Measurements from ENCODE around the gene DDX41. TPM values are rescaled to one million over a fixed set of nuclear protein-coding genes. Genes with fewer than 3 reads are reported as not detected.
A peak's percentile ranks its signal among the peaks of the same experiment; 100 is the strongest.

The DDX41 gene
- total and polyA plus RNA-seq, 3 donors from 2014 or later, result 99.1 to 197 (median 193) TPM

DNA sequence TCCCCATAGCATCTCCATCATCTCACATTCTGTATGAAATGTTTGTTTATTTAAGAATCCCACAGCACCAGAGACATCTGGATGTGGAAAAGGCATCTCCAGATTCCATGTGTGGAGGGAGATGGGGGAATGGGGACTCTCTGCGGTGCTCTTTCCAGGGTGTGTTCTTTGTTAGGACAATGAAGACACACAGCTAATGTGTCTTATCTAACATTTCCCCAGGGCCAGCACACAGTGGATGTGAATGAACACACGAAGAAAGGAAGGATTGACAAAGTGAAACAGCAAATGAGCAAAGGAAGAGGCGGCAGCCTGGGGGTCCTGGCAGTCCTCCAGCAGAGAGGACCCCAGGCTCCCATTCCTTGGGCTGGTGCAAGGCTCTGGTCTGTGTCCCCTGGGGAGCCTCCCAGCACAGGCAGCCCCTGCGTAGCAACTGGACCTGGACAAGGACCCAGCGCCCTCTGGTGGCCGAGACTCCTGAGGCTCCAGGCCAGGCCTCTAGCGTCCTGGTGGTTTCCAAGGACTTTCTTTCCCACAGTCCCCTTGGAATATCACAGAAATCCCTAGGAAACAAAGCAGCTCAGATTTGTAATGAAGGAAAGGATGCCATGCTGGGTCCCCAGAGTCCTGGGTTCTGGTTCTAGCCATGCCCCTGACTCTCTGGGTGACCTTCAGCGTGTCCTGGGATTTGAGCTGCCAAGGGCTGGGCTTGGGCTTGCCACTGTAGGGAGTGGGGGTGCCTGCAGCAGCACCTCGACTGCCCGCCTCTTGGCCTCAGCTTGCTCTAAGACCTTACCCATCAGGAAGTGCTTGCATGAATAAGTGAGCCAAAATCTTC, 15.9 kb downstream of the DDX41 start:
- DNase-seq, result peak; percentile 95
- Histone ChIP-seq H3K9me3 (no peaks in the 10 kb centered on the region), H3K27me3 (no peaks in the 10 kb centered on the region), H3K4me1 (peaks cover 36% of the 10 kb centered on the region), H3K4me3 (no peak overlapping the region), H3K27ac (peak overlapping the region; percentile 3 to 36), H3K36me3 (ENCODE audit: low read depth, missing control alignments) (no peaks in the 10 kb centered on the region)
- intact Hi-C loops (cut with DNase I; ENCODE audit: low total_unique reads), result loop anchor here (10.0 kb wide), 1 partner anchor 106 kb away; no protein-coding TSS in a partner anchor
- WGBS, 2 donors, result 34 to 36% methylated on average over 3 to 10 of the region's 10 CpGs
- no peak for TF ChIP-seq POLR2A (IDR thresholded peaks at IDR 0.05)
- TF ChIP-seq, protein P1, sequence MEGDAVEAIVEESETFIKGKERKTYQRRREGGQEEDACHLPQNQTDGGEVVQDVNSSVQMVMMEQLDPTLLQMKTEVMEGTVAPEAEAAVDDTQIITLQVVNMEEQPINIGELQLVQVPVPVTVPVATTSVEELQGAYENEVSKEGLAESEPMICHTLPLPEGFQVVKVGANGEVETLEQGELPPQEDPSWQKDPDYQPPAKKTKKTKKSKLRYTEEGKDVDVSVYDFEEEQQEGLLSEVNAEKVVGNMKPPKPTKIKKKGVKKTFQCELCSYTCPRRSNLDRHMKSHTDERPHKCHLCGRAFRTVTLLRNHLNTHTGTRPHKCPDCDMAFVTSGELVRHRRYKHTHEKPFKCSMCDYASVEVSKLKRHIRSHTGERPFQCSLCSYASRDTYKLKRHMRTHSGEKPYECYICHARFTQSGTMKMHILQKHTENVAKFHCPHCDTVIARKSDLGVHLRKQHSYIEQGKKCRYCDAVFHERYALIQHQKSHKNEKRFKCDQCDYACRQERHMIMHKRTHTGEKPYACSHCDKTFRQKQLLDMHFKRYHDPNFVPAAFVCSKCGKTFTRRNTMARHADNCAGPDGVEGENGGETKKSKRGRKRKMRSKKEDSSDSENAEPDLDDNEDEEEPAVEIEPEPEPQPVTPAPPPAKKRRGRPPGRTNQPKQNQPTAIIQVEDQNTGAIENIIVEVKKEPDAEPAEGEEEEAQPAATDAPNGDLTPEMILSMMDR (IDR thresholded peaks at IDR 0.05), result peak; percentile 83 to 95 (median 88)

DNA sequence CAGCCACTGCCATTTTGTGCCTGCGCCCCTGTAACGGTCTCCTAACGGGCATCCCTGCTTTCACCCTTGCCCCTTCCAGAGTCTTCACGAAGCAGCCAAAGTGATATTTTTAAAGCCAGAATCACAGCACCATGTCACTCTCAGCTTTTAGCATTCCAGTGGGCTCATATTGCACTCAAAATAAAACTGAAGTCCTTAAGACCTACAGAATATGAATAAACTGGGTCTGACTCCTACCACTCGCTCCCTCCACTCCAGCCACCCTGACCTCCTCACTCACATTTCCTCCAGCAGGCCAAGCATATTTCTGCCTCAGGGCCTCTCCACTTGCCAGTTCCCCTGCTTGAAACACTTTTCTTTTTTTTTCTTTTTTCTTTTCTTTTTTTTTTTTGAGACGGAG, 16.9 kb downstream of the DDX41 start:
- intact Hi-C loops (cut with DNase I; ENCODE audit: low total_unique reads), result loop anchor here (10.0 kb wide), 1 partner anchor 105 kb away; no protein-coding TSS in a partner anchor
- DNase-seq, result no peak
- Histone ChIP-seq H3K4me1 (peaks cover 46% of the 10 kb centered on the region), H3K4me3 (no peak overlapping the region), H3K36me3 (ENCODE audit: low read depth, missing control alignments) (no peaks in the 10 kb centered on the region), H3K27me3 (no peaks in the 10 kb centered on the region), H3K9me3 (no peaks in the 10 kb centered on the region), H3K27ac (no peak overlapping the region)
- TF ChIP-seq POLR2A (IDR thresholded peaks at IDR 0.05), result no peak
- 68 to 78% methylated on average over 6 of the region's 6 CpGs for WGBS, 2 donors

DNA sequence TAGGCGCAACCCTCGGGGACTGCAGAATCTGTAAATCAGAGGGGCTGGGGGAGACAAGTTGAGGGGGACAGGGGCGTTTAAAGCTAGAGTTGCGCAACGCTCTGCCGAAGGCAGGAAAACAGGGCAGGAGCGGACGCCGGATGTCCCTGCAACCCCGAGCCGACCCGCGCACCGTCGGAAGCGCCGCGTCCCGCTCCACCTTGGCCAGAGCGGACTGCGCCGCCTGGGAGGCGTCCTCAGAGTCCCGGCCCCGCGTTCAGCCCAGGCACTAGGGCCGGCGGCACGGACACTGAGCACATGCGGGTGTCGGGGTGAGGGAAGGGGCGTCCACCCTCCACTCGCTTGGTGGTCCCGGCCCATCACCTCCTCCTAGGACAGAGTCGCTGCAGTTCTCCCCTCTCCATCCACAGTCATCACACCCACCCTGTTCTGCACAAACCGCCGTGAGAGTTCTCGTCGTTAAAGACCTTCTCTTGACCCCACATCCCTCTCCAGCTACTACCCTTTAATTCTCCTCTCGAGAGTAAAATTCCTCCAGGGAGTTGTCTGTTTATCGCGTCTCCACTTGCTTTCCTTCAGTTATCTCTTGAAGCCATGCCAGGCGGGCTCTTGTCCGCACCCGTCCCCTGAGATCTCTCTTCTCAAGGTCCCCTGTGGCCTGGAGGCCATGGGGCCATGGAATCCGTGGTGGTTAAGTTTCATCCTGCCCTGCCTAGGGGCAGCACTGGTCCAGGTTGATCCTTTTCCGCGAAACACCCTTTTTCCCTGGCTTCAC, 18.6 kb downstream of the DDX41 start:
- Histone ChIP-seq H3K27me3 (no peaks in the 10 kb centered on the region), H3K9me3 (no peaks in the 10 kb centered on the region), H3K27ac (peak overlapping the region; percentile 25 to 86), H3K4me3 (peak overlapping the region; percentile 58 to 85), H3K4me1 (peaks cover 56% of the 10 kb centered on the region), H3K36me3 (ENCODE audit: low read depth, missing control alignments) (no peaks in the 10 kb centered on the region)
- intact Hi-C loops (cut with DNase I; ENCODE audit: low total_unique reads), result no loop called here
- DNase-seq, result peak; percentile 44
- 5 to 10% methylated on average over 34 to 48 of the region's 48 CpGs for WGBS, 2 donors
- TF ChIP-seq, protein P1 (IDR thresholded peaks at IDR 0.05), result no peak
- no peak for TF ChIP-seq POLR2A (IDR thresholded peaks at IDR 0.05)

DNA sequence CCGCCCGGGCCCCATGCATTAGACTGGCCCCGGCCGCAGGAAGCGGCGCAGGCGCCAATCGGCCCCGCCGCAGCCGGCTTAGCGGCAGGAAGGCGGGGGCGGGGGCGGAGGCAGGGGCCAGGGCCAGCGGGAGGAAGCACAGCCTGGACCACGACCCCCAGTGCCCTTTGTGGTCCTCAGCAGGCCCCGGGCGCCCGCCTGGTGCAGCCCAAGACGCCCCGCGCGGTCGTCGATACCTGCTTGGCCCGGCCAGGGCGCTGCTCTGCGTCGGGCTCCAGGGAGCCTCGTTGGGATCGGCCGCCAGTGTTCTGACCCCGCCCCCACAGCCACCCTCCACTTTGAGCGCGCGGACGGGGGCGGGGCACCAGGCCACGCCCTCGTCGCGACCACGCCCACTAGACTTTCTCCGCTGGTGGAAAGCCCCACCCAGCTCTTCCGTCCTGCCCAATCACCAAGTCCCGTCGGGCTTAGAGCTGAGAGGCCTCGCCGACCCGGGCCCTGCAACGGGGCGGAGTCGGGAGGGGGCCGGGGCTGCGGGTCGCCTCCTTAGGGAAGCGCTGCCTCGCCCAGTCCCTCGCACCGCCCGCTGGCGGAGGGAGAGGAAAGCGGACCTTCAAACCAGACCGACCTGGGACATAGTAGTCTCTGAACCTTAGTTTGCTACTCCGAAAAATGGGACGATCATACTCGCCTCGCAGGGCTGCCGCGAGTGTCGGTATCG, 19.3 kb downstream of the DDX41 start, which contains the start of gene PDLIM7:
TSS of gene PDLIM7 (minus strand) at position 313 of the 721 bp plus-strand sequence. CDS start 1,092 bp downstream, outside the sequence.
- peak; percentile 88 for TF ChIP-seq POLR2A (IDR thresholded peaks at IDR 0.05)
- TF ChIP-seq, protein P1 (IDR thresholded peaks at IDR 0.05), result peak in 1 of 3 experiments; percentile 12
- peak; percentile 97 for DNase-seq
- WGBS, 2 donors, result 1% methylated on average over 19 to 51 of the region's 73 CpGs
- Histone ChIP-seq H3K4me1 (peaks cover 59% of the 10 kb centered on the region), H3K27ac (peak within 1 kb of the TSS; percentile 85 to 86), H3K27me3 (no peaks in the 10 kb centered on the region), H3K4me3 (peak within 1 kb of the TSS; percentile 58 to 85), H3K36me3 (ENCODE audit: low read depth, missing control alignments) (no peaks in the 10 kb centered on the region), H3K9me3 (no peaks in the 10 kb centered on the region)
- intact Hi-C loops (cut with DNase I; ENCODE audit: low total_unique reads), result no loop called here

All from testis (tissue), 3 donors.